Upper lobe of left lung (tissue), 6 donors: ENCODE data around the gene LHX4. TPM values are rescaled to one million over a fixed set of nuclear protein-coding genes. Genes with fewer than 3 reads are reported as not detected.

Source experiments
- ATAC-seq, 2 donors: fragments of 200-7000 bp; cut with Tn5 transposase; one replicate each; pipeline ENCODE4 v1.9.1; 2022; ENCODE audit warnings: mild to moderate bottlenecking in 2 of 2, moderate library complexity in 2 of 2; ENCODE audit not compliant: low FRiP score in 2 of 2
- DNase-seq, 2 donors: peaks; one replicate each; pipeline ENCODE4 v3.0.0-alpha.2; 2019 to 2020
- H3K27ac ChIP-seq, 4 donors: fragments of 200-600 bp; sonication (generic); one replicate each; pipeline ENCODE4 v1.5.1; 2016 to 2019
- H3K27me3 ChIP-seq, 4 donors: fragments of 200-600 bp; sonication (generic); one replicate each; pipeline ENCODE4 v1.5.1; 2017 to 2019
- H3K36me3 ChIP-seq, 4 donors: fragments of 200-600 bp; sonication (generic); one replicate each; pipeline ENCODE4 v1.5.1; 2016 to 2019
- H3K4me1 ChIP-seq, 4 donors: fragments of 200-600 bp; sonication (generic); one replicate each; pipeline ENCODE4 v1.5.1; 2018 to 2019
- H3K4me3 ChIP-seq, 4 donors: fragments of 200-600 bp; sonication (generic); one replicate each; pipeline ENCODE4 v1.5.1; 2017 to 2019; ENCODE audit warnings: mild to moderate bottlenecking in 2 of 4, moderate library complexity in 1 of 4
- H3K9me3 ChIP-seq, 4 donors: fragments of 200-600 bp; sonication (generic); one replicate each; pipeline ENCODE4 v1.5.1; 2018 to 2019
- CTCF ChIP-seq, 6 experiments: fragments of 450-650 bp in 4 of 6; fragments of 200-600 bp in 2 of 6; sonication (generic) in 2 of 6; IDR thresholded peaks; one replicate each; pipeline ENCODE4 v1.5.1; 2016 to 2019; ENCODE audit warnings: antibody characterized with exemption in 6 of 6
- EP300 ChIP-seq, 4 donors: sonication (generic); formaldehyde crosslinking; IDR thresholded peaks; one replicate each; pipeline ENCODE4 v1.5.1; 2017; ENCODE audit warnings: antibody characterized with exemption in 4 of 4, control low read depth in 2 of 4
- POLR2A ChIP-seq, 4 donors: fragments of 450-650 bp; IDR thresholded peaks; one replicate each; pipeline ENCODE4 v1.5.1; 2016 to 2017; ENCODE audit warnings: antibody characterized with exemption in 4 of 4, mild to moderate bottlenecking in 2 of 4
- POLR2AphosphoS5 ChIP-seq, 2 donors: sonication (generic); formaldehyde crosslinking; IDR thresholded peaks; one replicate each; pipeline ENCODE4 v1.5.1; 2017; ENCODE audit warnings: antibody characterized with exemption in 2 of 2
- WGBS, 2 donors: methylation state at CpG; one replicate each; pipeline ENCODE4 v1.1.5; 2017 to 2018; 5-methylcytosine and 5-hydroxymethylcytosine counted together
- total RNA-seq, 6 donors: library from RNA; depleted of rRNA in 4 of 6; stranded (reverse); fragments of >200 nt in 4 of 6; gene quantifications; one replicate each; pipeline versions ENCODE4 v1.1.0 to v1.2.1, GENCODE V29; 2016 to 2021
- donor health status: DM: no; HTN: no; CAD: no; lungs with moderate emphysema.
- donor health status: DM: no; HTN: yes; CAD: no; lungs with severe emphysema.

Gene LHX4
- total RNA-seq, 6 donors from 2014 or later: 0.17 to 1.0 (median 0.30) TPM; not detected in 3

- ATAC-seq (no peak), DNase-seq (peak in 1 of 2 donors; percentile 83)
- WGBS, 2 donors: 0 to 2% methylated on average over 30 to 36 of the region's 37 CpGs
- TF ChIP-seq EP300 (IDR thresholded peaks at IDR 0.05): no peak
- no peak for TF ChIP-seq POLR2A (IDR thresholded peaks at IDR 0.05)
- TF ChIP-seq POLR2AphosphoS5 (IDR thresholded peaks at IDR 0.05): no peak
- no peak for TF ChIP-seq CTCF (IDR thresholded peaks at IDR 0.05)
- Histone ChIP-seq H3K4me3 (peak overlapping the region; percentile 11 to 80 (median 60)), H3K36me3 (no peaks in the 10 kb centered on the region), H3K27me3 (peaks cover 0 to 89% (median 61%) of the 10 kb centered on the region in 4 donors), H3K4me1 (peaks cover 57 to 76% (median 60%) of the 10 kb centered on the region in 4 donors), H3K9me3 (no peaks in the 10 kb centered on the region), H3K27ac (no peak overlapping the region)
Observed at GRCh38 chr1:180231506-180231921, 1.4 kb downstream of the LHX4 start.

- Histone ChIP-seq H3K4me3 (peak overlapping the region in 3 of 4 donors; percentile 52 to 80 (median 67)), H3K36me3 (no peaks in the 10 kb centered on the region), H3K9me3 (no peaks in the 10 kb centered on the region), H3K27ac (no peak overlapping the region), H3K27me3 (peaks cover 0 to 89% (median 64%) of the 10 kb centered on the region in 4 donors), H3K4me1 (peaks cover 57 to 79% (median 60%) of the 10 kb centered on the region in 4 donors)
- WGBS, 2 donors: 4 to 6% methylated on average over 14 of the region's 14 CpGs
- no peak for ATAC-seq
- no peak for DNase-seq
- TF ChIP-seq CTCF (IDR thresholded peaks at IDR 0.05) (no peak), POLR2AphosphoS5 (IDR thresholded peaks at IDR 0.05) (no peak), EP300 (IDR thresholded peaks at IDR 0.05) (no peak), POLR2A (IDR thresholded peaks at IDR 0.05) (no peak)
Observed at GRCh38 chr1:180231936-180232335, 1.9 kb downstream of the LHX4 start.

- H3K27me3 ChIP-seq: peaks cover 0 to 91% (median 66%) of the 10 kb centered on the region in 4 donors
- no peaks in the 10 kb centered on the region for H3K9me3 ChIP-seq
- TF ChIP-seq POLR2AphosphoS5 (IDR thresholded peaks at IDR 0.05) (no peak), CTCF (IDR thresholded peaks at IDR 0.05) (no peak), POLR2A (IDR thresholded peaks at IDR 0.05) (no peak), EP300 (IDR thresholded peaks at IDR 0.05) (no peak)
- no peak for ATAC-seq
- no peaks in the 10 kb centered on the region for H3K36me3 ChIP-seq
- H3K4me3 ChIP-seq: no peak overlapping the region
- peaks cover 57 to 80% (median 60%) of the 10 kb centered on the region in 4 donors for H3K4me1 ChIP-seq
- no peak overlapping the region for H3K27ac ChIP-seq
- no peak for DNase-seq
- 13% methylated on average over 11 of the region's 11 CpGs; no CpG with 5 or more reads in 1 of the 2 donors for WGBS, 2 donors
Observed at GRCh38 chr1:180232521-180233043, 2.5 kb downstream of the LHX4 start.

- Histone ChIP-seq H3K27me3 (peaks cover 0 to 95% (median 67%) of the 10 kb centered on the region in 4 donors), H3K9me3 (no peaks in the 10 kb centered on the region), H3K36me3 (no peaks in the 10 kb centered on the region), H3K27ac (no peak overlapping the region), H3K4me3 (no peak overlapping the region), H3K4me1 (peaks cover 57 to 77% (median 60%) of the 10 kb centered on the region in 4 donors)
- 7 to 9% methylated on average over 43 to 64 of the region's 71 CpGs for WGBS, 2 donors
- TF ChIP-seq CTCF (IDR thresholded peaks at IDR 0.05) (no peak), POLR2AphosphoS5 (IDR thresholded peaks at IDR 0.05) (no peak), POLR2A (IDR thresholded peaks at IDR 0.05) (no peak), EP300 (IDR thresholded peaks at IDR 0.05) (no peak)
- ATAC-seq (no peak), DNase-seq (peak in 1 of 2 donors; percentile 78)
Observed at GRCh38 chr1:180233191-180234011, 3.3 kb downstream of the LHX4 start.
